Measurements from ENCODE around the gene FAM120C.

The FAM120C gene

GRCh38 chrX:54087661-54088060 is 95.4 kb downstream of the FAM120C start:
- no peak for DNase-seq
- no peak overlapping the region for H3K27ac Mint-ChIP-seq

GRCh38 chrX:54085666-54086065 is 97.4 kb downstream of the FAM120C start:
- DNase-seq (no peak), ATAC-seq (replicated peaks) (no peak)
- H3K9me3 Mint-ChIP-seq, result no peaks in the 10 kb centered on the region
- H3K27ac Mint-ChIP-seq, result no peak overlapping the region
- no peaks in the 10 kb centered on the region for H3K27me3 Mint-ChIP-seq
- no peak overlapping the region for H3K4me3 Mint-ChIP-seq
- no peaks in the 10 kb centered on the region for H3K4me1 Mint-ChIP-seq (ENCODE audit: low read depth in 2 of 2)
- peaks cover 18% of the 10 kb centered on the region for H3K36me3 Mint-ChIP-seq (ENCODE audit: insufficient read depth)

More at GRCh38 chrX:54087661-54088060, 95.4 kb downstream of the FAM120C start:
- H3K27me3 Mint-ChIP-seq, result no peaks in the 10 kb centered on the region
- ATAC-seq (replicated peaks), result no peak
- no peak overlapping the region for H3K4me3 Mint-ChIP-seq
- H3K4me1 Mint-ChIP-seq (ENCODE audit: low read depth in 2 of 2), result no peaks in the 10 kb centered on the region
- H3K36me3 Mint-ChIP-seq (ENCODE audit: insufficient read depth), result peaks cover 16% of the 10 kb centered on the region
- no peaks in the 10 kb centered on the region for H3K9me3 Mint-ChIP-seq

DNA sequence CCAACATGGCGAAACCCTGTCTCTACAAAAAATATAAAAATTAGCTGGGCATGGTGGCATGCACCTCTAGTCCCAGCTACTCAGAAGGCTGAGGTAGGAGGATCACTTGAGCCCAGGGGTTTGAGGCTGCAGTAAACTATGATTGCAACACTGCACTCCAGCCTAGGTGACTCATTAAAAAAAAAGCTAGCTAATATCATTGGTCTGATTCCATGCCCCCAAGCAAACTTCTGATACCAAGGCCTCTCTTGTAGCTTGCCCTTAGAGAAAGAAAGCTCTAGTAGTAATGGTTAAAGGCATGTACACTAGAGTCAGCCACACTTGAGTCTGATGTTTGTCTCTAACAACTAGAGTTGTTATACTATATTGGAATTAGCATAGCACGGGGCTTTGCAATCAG is 106.2 kb downstream of the FAM120C start:
- Mint-ChIP-seq H3K4me1 (ENCODE audit: low read depth in 2 of 2) (no peaks in the 10 kb centered on the region), H3K27me3 (no peaks in the 10 kb centered on the region), H3K9me3 (no peaks in the 10 kb centered on the region), H3K36me3 (ENCODE audit: insufficient read depth) (peaks cover 16% of the 10 kb centered on the region), H3K27ac (no peak overlapping the region), H3K4me3 (no peak overlapping the region)
- no peak for DNase-seq
- no peak for ATAC-seq (replicated peaks)

- peaks cover 12% of the 10 kb centered on the region for H3K36me3 Mint-ChIP-seq (ENCODE audit: insufficient read depth)
- ATAC-seq (replicated peaks) (no peak), DNase-seq (no peak)
- no peaks in the 10 kb centered on the region for H3K4me1 Mint-ChIP-seq (ENCODE audit: low read depth in 2 of 2)
- no peaks in the 10 kb centered on the region for H3K9me3 Mint-ChIP-seq
- no peaks in the 10 kb centered on the region for H3K27me3 Mint-ChIP-seq
- no peak overlapping the region for H3K27ac Mint-ChIP-seq
- no peak overlapping the region for H3K4me3 Mint-ChIP-seq
Observed at GRCh38 chrX:54074826-54075225, 108.2 kb downstream of the FAM120C start.

DNA sequence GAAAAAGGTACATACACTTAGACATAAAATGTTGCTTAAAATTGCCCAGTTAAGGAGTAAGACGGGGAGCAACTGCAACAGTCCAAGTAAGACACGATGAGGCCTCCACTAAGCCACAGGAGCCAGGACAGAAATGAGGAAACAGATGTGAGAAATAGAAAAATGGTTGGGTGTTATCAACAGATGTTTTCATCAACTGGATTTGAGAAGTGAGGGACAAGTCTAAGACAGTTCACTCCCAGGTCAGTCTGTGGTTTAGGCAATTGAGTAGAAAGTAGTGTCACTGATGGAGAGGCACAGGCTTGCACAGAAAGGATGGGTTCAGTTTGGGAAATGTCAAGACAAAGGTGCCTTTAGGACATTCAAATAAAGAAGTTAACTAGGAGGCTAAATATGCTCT is 115.3 kb downstream of the FAM120C start:
- no peaks in the 10 kb centered on the region for H3K4me1 Mint-ChIP-seq (ENCODE audit: low read depth in 2 of 2)
- H3K27me3 Mint-ChIP-seq, result no peaks in the 10 kb centered on the region
- H3K9me3 Mint-ChIP-seq, result no peaks in the 10 kb centered on the region
- no peak for ATAC-seq (replicated peaks)
- H3K4me3 Mint-ChIP-seq, result no peak overlapping the region
- no peak overlapping the region for H3K27ac Mint-ChIP-seq
- no peaks in the 10 kb centered on the region for H3K36me3 Mint-ChIP-seq (ENCODE audit: insufficient read depth)
- DNase-seq, result no peak

- no peaks in the 10 kb centered on the region for H3K4me1 Mint-ChIP-seq (ENCODE audit: low read depth in 2 of 2)
- DNase-seq, result no peak
- ATAC-seq (replicated peaks), result no peak
- no peaks in the 10 kb centered on the region for H3K36me3 Mint-ChIP-seq (ENCODE audit: insufficient read depth)
- H3K4me3 Mint-ChIP-seq, result no peak overlapping the region
- no peak overlapping the region for H3K27ac Mint-ChIP-seq
- no peaks in the 10 kb centered on the region for H3K27me3 Mint-ChIP-seq
- no peaks in the 10 kb centered on the region for H3K9me3 Mint-ChIP-seq
Observed at GRCh38 chrX:54066841-54067240, 116.2 kb downstream of the FAM120C start.

GRCh38 chrX:54064564-54064963 is 118.5 kb downstream of the FAM120C start:
- no peak overlapping the region for H3K4me3 Mint-ChIP-seq
- ATAC-seq (replicated peaks), result no peak
- H3K4me1 Mint-ChIP-seq (ENCODE audit: low read depth in 2 of 2), result no peaks in the 10 kb centered on the region
- H3K27ac Mint-ChIP-seq, result no peak overlapping the region
- no peaks in the 10 kb centered on the region for H3K27me3 Mint-ChIP-seq
- DNase-seq, result no peak
- H3K9me3 Mint-ChIP-seq, result no peaks in the 10 kb centered on the region
- no peaks in the 10 kb centered on the region for H3K36me3 Mint-ChIP-seq (ENCODE audit: insufficient read depth)

- Mint-ChIP-seq H3K4me1 (ENCODE audit: low read depth in 2 of 2) (no peaks in the 10 kb centered on the region), H3K9me3 (no peaks in the 10 kb centered on the region), H3K27ac (no peak overlapping the region), H3K36me3 (ENCODE audit: insufficient read depth) (no peaks in the 10 kb centered on the region), H3K27me3 (no peaks in the 10 kb centered on the region), H3K4me3 (no peak overlapping the region)
- DNase-seq (no peak), ATAC-seq (replicated peaks) (no peak)
Observed at GRCh38 chrX:54063361-54063760, 119.7 kb downstream of the FAM120C start.

DNA sequence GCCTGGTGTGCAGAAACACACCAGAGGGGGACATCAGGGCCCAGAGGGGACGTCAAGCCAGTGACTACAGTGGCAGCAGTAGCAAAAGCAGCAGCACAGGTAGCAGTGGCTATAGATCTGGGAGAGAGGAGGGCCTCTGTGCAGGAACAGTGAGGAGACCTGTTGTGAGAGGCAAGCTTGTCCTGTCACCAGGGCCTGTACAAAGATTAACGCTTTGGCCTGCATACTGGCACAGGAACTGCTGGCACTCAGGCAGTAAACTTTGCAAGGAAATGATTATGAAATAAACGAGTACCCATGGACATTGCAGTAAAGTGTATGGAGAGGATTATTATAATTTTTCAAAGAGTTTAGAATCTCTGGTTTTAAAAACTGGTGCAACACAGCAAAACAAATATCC is 133.3 kb downstream of the FAM120C start:
- peaks cover 2 to 3% of the 10 kb centered on the region in 2 donors for H3K4me1 Mint-ChIP-seq (ENCODE audit: low read depth in 2 of 2)
- H3K27me3 Mint-ChIP-seq, result no peaks in the 10 kb centered on the region
- no peak overlapping the region for H3K4me3 Mint-ChIP-seq
- no peak overlapping the region for H3K27ac Mint-ChIP-seq
- DNase-seq (no peak), ATAC-seq (replicated peaks) (no peak)
- H3K36me3 Mint-ChIP-seq (ENCODE audit: insufficient read depth), result no peaks in the 10 kb centered on the region
- H3K9me3 Mint-ChIP-seq, result no peaks in the 10 kb centered on the region

DNA sequence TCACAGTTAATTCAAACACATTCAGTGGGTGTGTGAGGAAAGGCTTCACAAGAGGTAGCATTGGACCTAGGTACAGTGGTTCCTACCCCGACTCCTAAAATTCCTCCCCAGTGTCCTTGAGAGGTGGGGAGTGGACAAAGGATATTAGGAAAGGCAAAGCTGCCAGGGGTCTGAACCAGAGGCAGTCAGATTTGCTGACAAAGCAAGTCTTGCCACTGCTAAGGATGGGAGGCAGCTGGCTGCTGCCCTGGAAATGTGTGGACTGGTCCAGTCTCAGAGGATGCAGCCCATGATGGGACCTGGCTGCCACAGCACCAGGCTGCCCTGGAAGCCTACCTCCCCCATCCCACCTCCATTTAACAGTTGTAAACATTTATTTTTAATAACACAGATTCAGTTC is 134.6 kb downstream of the FAM120C start:
- H3K36me3 Mint-ChIP-seq (ENCODE audit: insufficient read depth), result peaks cover 11% of the 10 kb centered on the region
- H3K4me1 Mint-ChIP-seq (ENCODE audit: low read depth in 2 of 2), result peaks cover 4 to 5% of the 10 kb centered on the region in 2 donors
- no peak for DNase-seq
- no peak overlapping the region for H3K4me3 Mint-ChIP-seq
- no peaks in the 10 kb centered on the region for H3K27me3 Mint-ChIP-seq
- H3K9me3 Mint-ChIP-seq, result no peaks in the 10 kb centered on the region
- no peak for ATAC-seq (replicated peaks)
- H3K27ac Mint-ChIP-seq, result no peak overlapping the region

DNA sequence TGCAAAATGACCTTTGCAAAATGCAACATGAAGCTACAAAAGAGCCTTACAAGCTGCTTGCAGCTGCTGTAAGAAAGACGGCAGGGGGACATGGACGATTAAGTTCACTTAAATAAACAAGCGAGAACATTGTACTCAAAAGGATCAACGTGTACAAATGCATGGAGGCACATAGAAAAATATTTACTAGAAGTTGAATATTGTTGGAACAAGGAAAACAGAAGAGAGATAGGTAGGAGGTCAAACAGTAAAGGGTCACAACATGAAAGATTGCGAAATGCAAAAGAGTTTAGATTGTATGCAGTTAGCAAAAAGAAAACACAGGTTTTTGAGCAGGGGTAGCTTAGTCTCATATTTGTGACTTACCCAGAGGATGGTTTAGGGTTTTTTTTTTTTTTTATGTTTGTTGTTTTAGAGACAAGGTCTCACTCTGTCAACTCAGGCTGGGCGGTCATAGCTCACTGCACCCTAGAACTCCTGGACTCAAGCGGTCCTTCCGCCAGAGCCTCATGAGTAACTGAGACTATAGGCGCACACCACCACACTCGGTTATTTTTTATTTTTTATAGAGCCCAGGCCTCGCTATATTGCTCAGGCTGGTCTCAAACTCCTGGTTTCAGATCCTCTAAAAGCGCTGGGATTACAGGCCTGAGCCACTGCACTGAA is 137.4 kb downstream of the FAM120C start:
- no peak for ATAC-seq (replicated peaks)
- H3K4me3 Mint-ChIP-seq, result peak overlapping the region; percentile 89 to 90
- peaks cover 8 to 12% of the 10 kb centered on the region in 2 donors for H3K4me1 Mint-ChIP-seq (ENCODE audit: low read depth in 2 of 2)
- H3K27ac Mint-ChIP-seq, result peak overlapping the region in 1 of 2 donors; percentile 93
- H3K27me3 Mint-ChIP-seq, result no peaks in the 10 kb centered on the region
- H3K9me3 Mint-ChIP-seq, result no peaks in the 10 kb centered on the region
- H3K36me3 Mint-ChIP-seq (ENCODE audit: insufficient read depth), result peaks cover 27% of the 10 kb centered on the region
- DNase-seq, result no peak

DNA sequence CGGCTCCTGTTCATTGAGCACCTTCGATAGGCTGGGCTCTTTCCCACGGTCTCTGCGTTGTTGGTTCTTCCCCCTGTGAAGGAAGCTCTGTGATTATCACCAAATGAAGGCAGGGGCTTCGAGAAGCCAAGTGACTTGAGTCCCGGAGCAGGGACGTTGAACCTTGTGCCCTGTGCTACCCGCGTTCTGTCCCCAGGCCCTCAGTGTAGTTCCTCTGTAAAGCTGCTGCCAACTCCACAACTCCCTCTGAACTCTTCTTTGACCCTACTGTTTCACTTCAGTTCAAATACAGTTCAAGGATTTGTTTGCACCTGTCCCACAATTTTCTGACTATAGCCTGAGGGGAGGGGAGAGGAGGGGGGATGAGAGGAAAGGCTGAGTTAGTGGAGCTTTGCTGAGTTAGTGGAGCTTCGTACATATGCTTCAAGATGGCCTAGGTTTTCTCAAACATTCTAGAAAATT is 138.1 kb downstream of the FAM120C start:
- peaks cover 8 to 12% of the 10 kb centered on the region in 2 donors for H3K4me1 Mint-ChIP-seq (ENCODE audit: low read depth in 2 of 2)
- no peak for DNase-seq
- H3K9me3 Mint-ChIP-seq, result no peaks in the 10 kb centered on the region
- peaks cover 28% of the 10 kb centered on the region for H3K36me3 Mint-ChIP-seq (ENCODE audit: insufficient read depth)
- no peak for ATAC-seq (replicated peaks)
- peak overlapping the region; percentile 89 to 90 for H3K4me3 Mint-ChIP-seq
- no peaks in the 10 kb centered on the region for H3K27me3 Mint-ChIP-seq
- H3K27ac Mint-ChIP-seq, result peak overlapping the region; percentile 93 to 94

- Mint-ChIP-seq H3K27ac (peak within 1 kb of the TSS; percentile 93 to 94), H3K27me3 (no peaks in the 10 kb centered on the region), H3K36me3 (ENCODE audit: insufficient read depth) (peaks cover 28% of the 10 kb centered on the region), H3K4me3 (peak within 1 kb of the TSS; percentile 89 to 90), H3K4me1 (ENCODE audit: low read depth in 2 of 2) (peaks cover 8 to 12% of the 10 kb centered on the region in 2 donors), H3K9me3 (no peaks in the 10 kb centered on the region)
- peak; percentile 92 for DNase-seq
- peak; percentile 85 for ATAC-seq (replicated peaks)
Observed at GRCh38 chrX:54044126-54044876, 138.8 kb downstream of the FAM120C start, which contains the start of gene PHF8. TSS of gene PHF8 (minus strand) at chrX:54044473. CDS start at chrX:54042728, 1,745 bp downstream.

Data from effector memory CD8-positive, alpha-beta T cell (primary cell).